PFSK-1 (cell line): ENCODE measurements around the gene NECTIN1.

Experiments used
- FOXP2 ChIP-seq: optimal IDR thresholded peaks from 2 replicates; pipeline ENCODE3; 2011; ENCODE audit warnings: borderline replicate concordance, control low read depth, inconsistent platforms; ENCODE audit not compliant: insufficient read depth; ENCODE audit errors: extremely low read length, extremely low read depth
- POLR2AphosphoS5 ChIP-seq: IDR thresholded peaks from 2 replicates; pipeline ENCODE4 v1.6.1; 2012; ENCODE audit warnings: low read depth, mild to moderate bottlenecking, control low read depth, low read length, moderate library complexity
- SIN3A ChIP-seq: IDR thresholded peaks from 2 replicates; pipeline ENCODE4 v1.6.1; 2012; ENCODE audit warnings: mild to moderate bottlenecking, low read length, moderate library complexity, borderline replicate concordance; ENCODE audit not compliant: insufficient read depth

DNA sequence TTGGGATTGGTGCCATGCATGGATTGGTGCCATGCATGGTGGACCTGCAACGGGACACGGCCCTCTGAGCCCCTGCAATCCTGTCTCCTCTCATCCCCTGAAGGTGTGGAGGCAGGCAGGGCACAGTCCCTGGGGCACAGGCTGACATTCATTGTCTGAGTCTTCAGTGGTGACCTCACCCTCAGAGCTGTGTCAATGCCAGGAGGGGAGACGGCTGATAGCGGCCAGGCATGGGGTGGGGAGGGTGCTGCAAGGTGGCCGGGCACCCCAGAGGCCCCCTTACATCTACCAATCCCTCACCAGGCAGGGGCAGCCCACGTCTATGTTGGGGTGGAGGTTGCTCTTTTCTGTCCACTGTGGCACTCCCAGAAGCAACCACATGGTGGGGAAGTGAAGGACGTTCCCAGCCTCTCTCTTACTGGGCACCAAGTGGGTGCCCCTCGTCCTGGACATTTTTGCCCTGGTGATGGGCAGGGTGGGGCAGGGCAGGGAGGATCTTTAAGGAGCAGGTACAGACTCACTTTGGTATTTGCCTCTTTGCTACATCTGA lies 47.6 kb downstream of the NECTIN1 start:
- TF ChIP-seq SIN3A (no peak), FOXP2 (no peak), POLR2AphosphoS5 (no peak)
